K562 (cell line): ENCODE data around the gene LHFPL5. TPM values are rescaled to one million over a fixed set of nuclear protein-coding genes. Genes with fewer than 3 reads are reported as not detected.

Experiments
- ATAC-seq: fragments of 200-7000 bp; cut with Tn5 transposase; 3 replicates; pipeline ENCODE4 v1.9.1; 2020; ENCODE audit warnings: moderate library complexity
- BruUV-seq: library from RNA; stranded (reverse); fragments of 400-500 nt; replicated peaks from 2 replicates; lab custom pipeline; 2021; lab: Mats Ljungman, UMichigan
- CTCF ChIA-PET: fragments of 300-600 bp; formaldehyde crosslinking; extraction: SDS; loops from one replicate; lab custom pipeline; 2021; ENCODE audit warnings: low intra/inter-chr PET ratio; lab: Yijun Ruan, JAX
- POLR2A ChIA-PET: fragments of 300-600, 350-650 bp; sonication (Branson Sonifier 250); formaldehyde crosslinking; extraction: SDS; loops from one replicate; lab custom pipeline; 2021; ENCODE audit warnings: antibody characterized with exemption, inconsistent platforms; lab: Yijun Ruan, JAX
- DNase-seq, 4 experiments: peaks; one replicate each; pipeline versions ENCODE4 v3.0.0 to v3.0.0-alpha.2; 2011 to 2018; ENCODE audit warnings: low spot score in 3 of 4, mixed read lengths in 3 of 4; ENCODE audit errors: extremely low read depth in 1 of 4
- FAIRE-seq: peaks from 2 replicates; lab custom pipeline; 2011; peaks lifted over from hg19 to GRCh38; lab: Jason Lieb, UNC
- H2AFZ ChIP-seq: 2 replicates; pipeline ENCODE4 v1.6.0; 2011; ENCODE audit warnings: low read depth, low read length, control low read depth, inconsistent platforms
- H3K27ac ChIP-seq: fragments of 200-600 bp; 3 replicates; pipeline ENCODE4 v1.8.0; 2011; ENCODE audit warnings: low read depth, mild to moderate bottlenecking, control low read depth, inconsistent platforms, low read length, moderate library complexity, mixed read lengths; ENCODE audit errors: extremely low read depth
- H3K27me3 ChIP-seq, 2 experiments: fragments of 300-600 bp in 1 of 2; 2 replicates in 1 of 2; 3 replicates in 1 of 2; pipeline versions ENCODE4 v1.6.0 to v1.8.0; 2011; ENCODE audit warnings: inconsistent platforms in 2 of 2, low read length in 2 of 2, mild to moderate bottlenecking in 1 of 2, mixed read lengths in 1 of 2, moderate library complexity in 1 of 2; ENCODE audit not compliant: control insufficient read depth in 2 of 2, insufficient read depth in 2 of 2
- H3K36me3 ChIP-seq: fragments of 300-600 bp; 3 replicates; pipeline ENCODE4 v1.8.0; 2011; ENCODE audit warnings: mild to moderate bottlenecking, low read length, inconsistent platforms; ENCODE audit not compliant: control insufficient read depth, insufficient read depth
- H3K4me1 ChIP-seq, 2 experiments: fragments of 200-600 bp in 1 of 2; replicated peaks in 1 of 2; 2 replicates in 1 of 2; 3 replicates in 1 of 2; pipeline versions ENCODE4 v1.5.1 to v1.8.0; 2011; ENCODE audit warnings: inconsistent platforms in 2 of 2, low read length in 2 of 2, mild to moderate bottlenecking in 1 of 2, mixed read lengths in 1 of 2, moderate library complexity in 1 of 2; ENCODE audit not compliant: control insufficient read depth in 2 of 2, insufficient read depth in 2 of 2
- H3K4me2 ChIP-seq: 2 replicates; pipeline ENCODE4 v1.6.1; 2011; ENCODE audit warnings: low read length, control low read depth, inconsistent platforms, mixed read lengths; ENCODE audit not compliant: insufficient read depth
- H3K4me3 ChIP-seq: fragments of 200-600 bp; sonication (generic), shearing (Covaris generic); 2 replicates; pipeline ENCODE4 v1.5.1; 2016; ENCODE audit warnings: control low read depth, inconsistent platforms
- H3K79me2 ChIP-seq: fragments of 200-600 bp; 3 replicates; pipeline ENCODE4 v1.8.0; 2011; ENCODE audit warnings: low read length, inconsistent platforms; ENCODE audit not compliant: control insufficient read depth, insufficient read depth
- H3K9ac ChIP-seq, 2 experiments: 2 replicates each; pipeline versions ENCODE4 v1.6.0 to v1.6.1; 2011; ENCODE audit warnings: low read depth in 2 of 2, low read length in 2 of 2, control low read depth in 1 of 2, inconsistent platforms in 1 of 2, mild to moderate bottlenecking in 1 of 2, mixed read lengths in 1 of 2; ENCODE audit not compliant: insufficient read depth in 1 of 2
- H3K9me1 ChIP-seq: one replicate; pipeline ENCODE4 v1.6.0; 2011; ENCODE audit warnings: inconsistent platforms, mild to moderate bottlenecking, low read length, moderate library complexity; ENCODE audit not compliant: control insufficient read depth, insufficient read depth
- H3K9me3 ChIP-seq: replicated peaks from 2 replicates; pipeline ENCODE4 v1.5.1; 2011; ENCODE audit warnings: low read depth, low read length, inconsistent platforms; ENCODE audit not compliant: control insufficient read depth, insufficient read depth
- H4K20me1 ChIP-seq: replicated peaks from 2 replicates; pipeline ENCODE4 v1.6.1; 2011; ENCODE audit warnings: low read length, inconsistent platforms, mixed read lengths; ENCODE audit not compliant: control insufficient read depth, insufficient read depth
- ARHGAP35 ChIP-seq: fragments of 450-650 bp; IDR thresholded peaks from 2 replicates; pipeline ENCODE4 v1.6.1; 2018; ENCODE audit not compliant: partially characterized antibody
- CHD1 ChIP-seq: fragments of 200-600 bp; sonication (generic); IDR thresholded peaks from one replicate; pipeline ENCODE4 v1.6.1; 2012; ENCODE audit warnings: mild to moderate bottlenecking, moderate library complexity, low read length, inconsistent platforms
- CREM ChIP-seq: IDR thresholded peaks from 2 replicates; pipeline ENCODE4 v1.6.1; 2014; ENCODE audit warnings: antibody characterized with exemption, low read depth
- DEAF1 ChIP-seq: fragments of 450-650 bp; formaldehyde crosslinking; IDR thresholded peaks from 2 replicates; pipeline ENCODE4 v1.4.0; 2020; ENCODE audit warnings: mild to moderate bottlenecking, moderate library complexity
- ELF4 ChIP-seq: fragments of 450-650 bp; formaldehyde crosslinking; IDR thresholded peaks from 2 replicates; pipeline ENCODE4 v1.4.0; 2022; ENCODE audit warnings: missing genetic modification characterization
- EP300 ChIP-seq: IDR thresholded peaks from 2 replicates; pipeline ENCODE4 v1.6.1; 2012; ENCODE audit warnings: low read length, improper control_type of control experiment
- NFATC3 ChIP-seq: fragments of 450-650 bp; IDR thresholded peaks from 2 replicates; pipeline ENCODE4 v1.6.1; 2017; ENCODE audit warnings: mild to moderate bottlenecking
- NFRKB ChIP-seq: fragments of 450-650 bp; IDR thresholded peaks from 2 replicates; pipeline ENCODE4 v1.6.1; 2016; ENCODE audit warnings: low read depth
- NR2C1 ChIP-seq, 2 experiments: fragments of 450-650 bp; IDR thresholded peaks; 2 replicates each; pipeline ENCODE4 v1.6.1; 2017; ENCODE audit warnings: mild to moderate bottlenecking in 2 of 2, antibody characterized with exemption in 1 of 2, inconsistent platforms in 1 of 2, missing compliant biosample characterization in 1 of 2, missing genetic modification characterization in 1 of 2
- NR2C2 ChIP-seq, 2 experiments: fragments of 200-800 bp in 1 of 2; sonication (Bioruptor generic) in 1 of 2; sonication (generic) in 1 of 2; formaldehyde crosslinking in 1 of 2; IDR thresholded peaks; 2 replicates each; pipeline versions ENCODE4 v1.6.1 to v1.8.0; 2016 to 2022; ENCODE audit warnings: mild to moderate bottlenecking in 1 of 2, missing compliant biosample characterization in 1 of 2, missing genetic modification characterization in 1 of 2, missing genetic modification reagents in 1 of 2
- RBM14 ChIP-seq: fragments of 200-400 bp; formaldehyde crosslinking; IDR thresholded peaks from 2 replicates; pipeline ENCODE4 v1.6.1; 2018; ENCODE audit warnings: low read depth, mild to moderate bottlenecking, low read length, moderate library complexity, borderline replicate concordance; ENCODE audit not compliant: insufficient read depth
- USF1 ChIP-seq: sonication (generic); formaldehyde crosslinking; IDR thresholded peaks from 2 replicates; pipeline ENCODE4 v1.9.0; 2022; ENCODE audit warnings: mild to moderate bottlenecking, missing genetic modification reagents
- ZNF707 ChIP-seq: fragments of 250-450 bp; sonication (Bioruptor Pico); conservative IDR thresholded peaks from 2 replicates; pipeline ENCODE4 v1.8.0; 2022; ENCODE audit warnings: inconsistent platforms, mild to moderate bottlenecking, moderate library complexity
- ZNF785 ChIP-seq: fragments of 250-450 bp; sonication (Bioruptor Pico); IDR thresholded peaks from 2 replicates; pipeline ENCODE4 v1.4.0; 2020; ENCODE audit warnings: mild to moderate bottlenecking
- WGBS: fragments of 100-300 bp; shearing (Covaris generic); methylation state at CpG from one replicate; pipeline ENCODE4 v1.1.6; 2016; ENCODE audit warnings: low coverage, mixed read lengths; ENCODE audit not compliant: insufficient coverage; ENCODE audit errors: missing lambda C conversion rate; 5-methylcytosine and 5-hydroxymethylcytosine counted together
- in situ Hi-C: fragments of 300-500 bp; cut with MboI; formaldehyde crosslinking; loops from 4 replicates; pipeline ENCODE4 v1.15.0; 2018; ENCODE audit warnings: inconsistent platforms, mixed read lengths
- intact Hi-C: fragments of 100-400 bp; cut with micrococcal nuclease; formaldehyde crosslinking; loops from 2 replicates; pipeline ENCODE4 v1.14.2; 2022
- polyA plus RNA-seq, 8 experiments: library from polyadenylated mRNA; depleted of rRNA in 4 of 8; stranded (reverse) in 5 of 8; unstranded in 3 of 8; fragments of >200 nt; fragmentation: Nextera tagmentation in 2 of 8; fragmentation: Illumina TruSeq in 1 of 8; extraction: Ambion mirVana in 2 of 8; extraction: Trizol in 1 of 8; gene quantifications; 2 replicates each; pipeline versions ENCODE4 v1.2.1 to v1.2.3, GENCODE V29; 2011 to 2014; ENCODE audit warnings: inconsistent platforms in 1 of 8, missing spikeins in 1 of 8
- total RNA-seq, 7 experiments: library from RNA; depleted of rRNA in 6 of 7; stranded (reverse); fragments of >200 nt in 6 of 7; fragmentation: Illumina TruSeq in 2 of 7; extraction: Trizol in 2 of 7; gene quantifications; 2 replicates each; pipeline versions ENCODE4 v1.2.1 to v1.2.3, GENCODE V29; 2011 to 2021; ENCODE audit warnings: low replicate concordance in 1 of 7

LHFPL5 gene
- total and polyA plus RNA-seq, 9 of the 15 experiments (the other 6 are each of a cell fraction or from before 2014, with no cell fraction given) = not detected

DNA sequence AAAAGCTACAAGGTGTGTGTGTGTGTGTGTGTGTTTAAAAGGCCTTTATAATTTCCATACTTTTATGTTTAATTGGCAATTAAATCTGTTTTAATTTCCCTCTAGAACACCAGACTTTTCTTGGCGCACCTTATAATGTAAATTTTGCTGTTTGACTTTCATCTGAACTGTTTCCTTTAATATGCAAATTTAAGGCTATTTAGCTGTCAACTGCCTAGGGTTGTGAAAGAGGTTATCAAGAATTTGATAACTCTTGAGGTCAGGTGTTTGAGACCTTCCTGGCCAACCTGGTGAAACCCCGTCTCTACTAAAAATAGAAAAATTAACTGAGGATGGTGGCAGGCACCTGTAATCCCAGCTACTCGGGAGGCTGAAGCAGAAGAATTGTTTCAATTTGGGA, 4.0 kb upstream of the LHFPL5 start:
- WGBS = 1% methylated on average over 3 of the region's 3 CpGs
- intact Hi-C loops (no loop called here), in situ Hi-C loops (no loop called here)
- H3K27ac ChIP-seq = no peak overlapping the region
- no peak overlapping the region for H3K4me3 ChIP-seq
- no peak overlapping the region for H2AFZ ChIP-seq
- ChIA-PET POLR2A (interaction anchor here (1.3 to 2.6 kb wide), 2 partner anchors 9 to 11 kb away, joined by 3 to 9 read pairs; no protein-coding TSS in a partner anchor), CTCF (no interaction called here)
- H3K4me2 ChIP-seq = no peak overlapping the region
- H3K9me1 ChIP-seq = peaks cover 4% of the 10 kb centered on the region
- no peaks in the 10 kb centered on the region for H3K36me3 ChIP-seq
- TF ChIP-seq NFRKB = no peak
- TF ChIP-seq CHD1 = no peak
- no peak for TF ChIP-seq ZNF785 (CRISPR knock-in tag)
- no peak for TF ChIP-seq EP300
- TF ChIP-seq ZNF707 (CRISPR knock-in tag) = no peak
- TF ChIP-seq CREM = no peak
- TF ChIP-seq DEAF1 (CRISPR knock-in tag) = no peak
- no peak for TF ChIP-seq NR2C1 (IDR thresholded peaks at IDR 0.05)
- TF ChIP-seq NR2C1 (tag; IDR thresholded peaks at IDR 0.05) = no peak
- TF ChIP-seq NR2C2 (CRISPR knock-in tag; IDR thresholded peaks at IDR 0.05) = no peak
- no peak for TF ChIP-seq NR2C2 (tag; IDR thresholded peaks at IDR 0.05)
- TF ChIP-seq RBM14 = no peak
- no peak for TF ChIP-seq USF1 (CRISPR knock-in tag)
- TF ChIP-seq ELF4 (CRISPR knock-in tag) = no peak
- no peak for TF ChIP-seq ARHGAP35
- TF ChIP-seq NFATC3 = no peak
- H3K79me2 ChIP-seq = no peaks in the 10 kb centered on the region
- 0 out of 2 replicates have a peak, but pooled peaks cover 8% of the 10 kb centered on the region for H4K20me1 ChIP-seq
- BruUV-seq = no TSS peak
- DNase-seq = no peak
- H3K4me1 ChIP-seq = peaks cover 5 to 10% of the 10 kb centered on the region in 2 experiments
- no peak overlapping the region for H3K9ac ChIP-seq
- ATAC-seq = no peak
- H3K27me3 ChIP-seq = peaks cover 4 to 46% of the 10 kb centered on the region in 2 experiments; a peak in 4 of 5 replicates
- no peak for FAIRE-seq
- H3K9me3 ChIP-seq = no peaks in the 10 kb centered on the region
